B cell (primary cell): ENCODE measurements around the gene GABRR2. TPM values are rescaled to one million over a fixed set of nuclear protein-coding genes. Genes with fewer than 3 reads are reported as not detected.
A peak's percentile ranks its signal among the peaks of the same experiment; 100 is the strongest.

Experiments used
- ATAC-seq: fragments of 200-7000 bp; cut with Tn5 transposase; one replicate; pipeline ENCODE4 v1.10.0; 2021; ENCODE audit warnings: low read depth, mild to moderate bottlenecking, moderate number of reproducible peaks, moderate library complexity
- CTCF ChIA-PET: fragments of 350-600 bp; sonication (Branson Sonifier 250); formaldehyde crosslinking; loops from one replicate; lab custom pipeline; 2021; ENCODE audit warnings: antibody characterized with exemption, inconsistent platforms; lab: Charles Lee
- POLR2A ChIA-PET: fragments of 350-600 bp; sonication (Branson Sonifier 250); formaldehyde crosslinking; loops from one replicate; lab custom pipeline; 2021; ENCODE audit warnings: antibody characterized with exemption; lab: Charles Lee
- DNase-seq: peaks from one replicate; pipeline ENCODE4 v3.0.0; 2013
- H2AFZ ChIP-seq: 2 replicates; pipeline ENCODE4 v1.6.1; 2012; ENCODE audit warnings: mild to moderate bottlenecking, low read depth, low read length; ENCODE audit not compliant: insufficient read depth, poor library complexity, severe bottlenecking
- H3K27ac ChIP-seq, 2 donors: 1 replicate in 1 of 2; 2 replicates in 1 of 2; pipeline ENCODE4 v1.5.1; 2012 to 2013; ENCODE audit warnings: low read length in 2 of 2, mild to moderate bottlenecking in 2 of 2, moderate library complexity in 1 of 2
- H3K27me3 ChIP-seq, 4 experiments: fragments of 200-600 bp in 1 of 4; sonication (generic) in 1 of 4; replicated peaks in 1 of 4; 1 replicate in 2 of 4; 2 replicates in 2 of 4; pipeline versions ENCODE4 v1.6.1 to v1.7.0; 2013 to 2016; ENCODE audit warnings: low read length in 3 of 4, mild to moderate bottlenecking in 2 of 4, mixed read lengths in 1 of 4, moderate library complexity in 1 of 4; ENCODE audit not compliant: insufficient read depth in 4 of 4, control insufficient read depth in 3 of 4; ENCODE audit errors: control extremely low read depth in 1 of 4
- H3K36me3 ChIP-seq, 2 experiments: replicated peaks in 1 of 2; 1 replicate in 1 of 2; 2 replicates in 1 of 2; pipeline versions ENCODE4 v1.6.1 to v1.7.1; 2013; ENCODE audit warnings: low read length in 1 of 2; ENCODE audit not compliant: insufficient read depth in 2 of 2, control insufficient read depth in 1 of 2; ENCODE audit errors: control extremely low read depth in 1 of 2, extremely low read depth in 1 of 2
- H3K4me1 ChIP-seq, 2 donors: fragments of 200-600 bp in 1 of 2; sonication (generic) in 1 of 2; 1 replicate in 1 of 2; 2 replicates in 1 of 2; pipeline versions ENCODE4 v1.5.1 to v1.6.1; 2013 to 2017; ENCODE audit warnings: low read length in 2 of 2; ENCODE audit not compliant: control insufficient read depth in 2 of 2, insufficient read depth in 2 of 2
- H3K4me2 ChIP-seq: replicated peaks from 2 replicates; pipeline ENCODE3; 2012; ENCODE audit warnings: mild to moderate bottlenecking, low read depth, low read length; ENCODE audit not compliant: poor library complexity, severe bottlenecking
- H3K4me3 ChIP-seq, 5 experiments: fragments of 200-600 bp in 1 of 5; sonication (generic) in 1 of 5; 1 replicate in 3 of 5; 2 replicates in 2 of 5; pipeline versions ENCODE4 v1.5.1 to v1.7.0; 2011 to 2016; ENCODE audit warnings: low read length in 4 of 5, mild to moderate bottlenecking in 4 of 5, low read depth in 2 of 5, control low read depth in 1 of 5, moderate library complexity in 1 of 5; ENCODE audit not compliant: insufficient read depth in 1 of 5; ENCODE audit errors: control extremely low read depth in 1 of 5, extremely low read depth in 1 of 5
- H3K79me2 ChIP-seq: fragments of 200-600 bp; sonication (generic); one replicate; pipeline ENCODE4 v1.6.0; 2016; ENCODE audit warnings: low read length; ENCODE audit not compliant: control insufficient read depth, insufficient read depth
- H3K9ac ChIP-seq: fragments of 200-600 bp; sonication (generic); 2 replicates; pipeline ENCODE4 v1.6.1; 2017; ENCODE audit warnings: mild to moderate bottlenecking, low read length, moderate library complexity
- H3K9me3 ChIP-seq, 3 donors: one replicate each; pipeline versions ENCODE4 v1.6.1 to v1.7.1; 2013; ENCODE audit warnings: low read length in 2 of 3; ENCODE audit not compliant: control insufficient read depth in 2 of 3, insufficient read depth in 1 of 3; ENCODE audit errors: control extremely low read depth in 1 of 3
- H4K20me1 ChIP-seq: 2 replicates; pipeline ENCODE4 v1.6.0; 2012; ENCODE audit warnings: mild to moderate bottlenecking, low read length; ENCODE audit not compliant: insufficient read depth, control insufficient read depth, poor library complexity, severe bottlenecking
- H3K27ac Mint-ChIP-seq: one replicate; pipeline ENCODE4 v1.8.0; 2021; ENCODE audit warnings: mixed read lengths
- H3K27me3 Mint-ChIP-seq: one replicate; pipeline ENCODE4 v1.8.0; 2021; ENCODE audit warnings: mixed read lengths
- H3K4me1 Mint-ChIP-seq: one replicate; pipeline ENCODE4 v1.8.0; 2021; ENCODE audit warnings: mixed read lengths
- H3K4me3 Mint-ChIP-seq: one replicate; pipeline ENCODE4 v1.8.0; 2021; ENCODE audit warnings: mixed read lengths
- H3K9me3 Mint-ChIP-seq: one replicate; pipeline ENCODE4 v1.8.0; 2022; ENCODE audit warnings: mixed read lengths; ENCODE audit not compliant: insufficient read depth
- EZH2 ChIP-seq: IDR thresholded peaks from 2 replicates; pipeline ENCODE4 v1.6.1; 2012; ENCODE audit warnings: borderline replicate concordance, low read depth, mild to moderate bottlenecking, moderate library complexity, low read length; ENCODE audit not compliant: insufficient read depth, poor library complexity, severe bottlenecking
- WGBS: methylation state at CpG from one replicate; pipeline ENCODE4 v1.1.5; 2013; ENCODE audit warnings: missing lambda C conversion rate; ENCODE audit not compliant: insufficient coverage; 5-methylcytosine and 5-hydroxymethylcytosine counted together
- intact Hi-C: fragments of 100-400 bp; cut with micrococcal nuclease; formaldehyde crosslinking; loops from one replicate; pipeline ENCODE4 v1.10.0; 2022
- polyA plus RNA-seq: library from polyadenylated mRNA; depleted of rRNA; stranded (reverse); fragments of >200 nt; gene quantifications from 2 replicates; pipeline ENCODE4 v1.2.3, GENCODE V29; 2012
- total RNA-seq, 2 donors: library from RNA; stranded (reverse); fragments of 120-200 nt in 1 of 2; gene quantifications; 1 replicate in 1 of 2; 2 replicates in 1 of 2; pipeline versions ENCODE4 v1.2.3 to v1.2.4, GENCODE V29; 2013 to 2022
- TF ChIP-seq, protein P1 (sequence below): fragments of 200-600 bp; IDR thresholded peaks from one replicate; pipeline ENCODE4 v1.8.0; 2022; ENCODE audit warnings: antibody characterized with exemption, mild to moderate bottlenecking

Gene GABRR2
- total and polyA plus RNA-seq, 2 donors (not counting 1 experiment from before 2014, with no cell fraction given), result 0.59 to 4.7 TPM

DNA sequence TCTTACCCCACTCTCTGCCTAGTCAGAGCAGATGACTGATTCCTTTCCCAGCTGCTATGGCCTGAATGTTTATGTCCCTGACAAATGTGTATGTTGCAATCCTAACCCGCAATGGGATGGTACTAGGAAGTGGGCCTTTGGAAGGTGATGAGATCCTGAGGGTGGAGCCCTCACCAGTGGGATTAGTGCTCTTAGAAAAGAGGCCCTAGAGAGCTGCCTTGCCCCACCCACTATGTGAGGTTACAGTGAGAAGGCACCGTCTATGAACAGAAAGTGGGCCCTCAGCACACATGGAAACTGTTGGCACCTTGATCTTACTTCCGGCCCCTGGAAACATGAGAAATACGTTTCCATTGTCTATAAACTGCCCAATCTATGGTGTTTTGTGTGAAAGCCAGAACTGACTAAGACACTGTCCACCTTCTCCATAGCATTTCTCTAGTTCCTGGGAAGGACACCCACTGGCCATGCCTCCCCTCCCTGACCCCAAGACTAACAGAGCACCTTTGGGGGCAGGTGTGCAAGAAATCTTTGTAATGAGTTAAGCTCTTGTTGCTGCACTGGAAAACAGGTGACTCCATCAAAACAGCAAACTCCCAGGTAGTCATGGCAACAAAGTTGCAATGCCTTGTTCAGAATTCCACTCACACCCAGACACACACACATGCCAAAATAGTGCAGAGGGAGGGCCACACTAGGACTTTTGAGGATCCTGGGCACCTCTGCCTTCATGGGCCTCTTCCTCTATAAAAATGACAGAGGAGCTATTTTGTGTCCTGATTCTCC is 16.2 kb downstream of the GABRR2 start:
- Histone ChIP-seq H3K27me3 (no peaks in the 10 kb centered on the region), H4K20me1 (no peaks in the 10 kb centered on the region), H2AFZ (no peak overlapping the region), H3K4me3 (no peak overlapping the region), H3K4me2 (no peak overlapping the region), H3K36me3 (no peaks in the 10 kb centered on the region), H3K27ac (no peak overlapping the region), H3K9ac (no peak overlapping the region), H3K4me1 (peaks cover 7 to 12% of the 10 kb centered on the region in 2 donors), H3K9me3 (no peaks in the 10 kb centered on the region), H3K79me2 (no peaks in the 10 kb centered on the region)
- CTCF ChIA-PET, result interaction anchor here (0.9 to 1.7 kb wide), 2 partner anchors 17 to 73 kb away, joined by 3 to 8 read pairs; no protein-coding TSS in a partner anchor
- DNase-seq (no peak), ATAC-seq (no peak)
- no peak for TF ChIP-seq EZH2
- TF ChIP-seq, protein P1, sequence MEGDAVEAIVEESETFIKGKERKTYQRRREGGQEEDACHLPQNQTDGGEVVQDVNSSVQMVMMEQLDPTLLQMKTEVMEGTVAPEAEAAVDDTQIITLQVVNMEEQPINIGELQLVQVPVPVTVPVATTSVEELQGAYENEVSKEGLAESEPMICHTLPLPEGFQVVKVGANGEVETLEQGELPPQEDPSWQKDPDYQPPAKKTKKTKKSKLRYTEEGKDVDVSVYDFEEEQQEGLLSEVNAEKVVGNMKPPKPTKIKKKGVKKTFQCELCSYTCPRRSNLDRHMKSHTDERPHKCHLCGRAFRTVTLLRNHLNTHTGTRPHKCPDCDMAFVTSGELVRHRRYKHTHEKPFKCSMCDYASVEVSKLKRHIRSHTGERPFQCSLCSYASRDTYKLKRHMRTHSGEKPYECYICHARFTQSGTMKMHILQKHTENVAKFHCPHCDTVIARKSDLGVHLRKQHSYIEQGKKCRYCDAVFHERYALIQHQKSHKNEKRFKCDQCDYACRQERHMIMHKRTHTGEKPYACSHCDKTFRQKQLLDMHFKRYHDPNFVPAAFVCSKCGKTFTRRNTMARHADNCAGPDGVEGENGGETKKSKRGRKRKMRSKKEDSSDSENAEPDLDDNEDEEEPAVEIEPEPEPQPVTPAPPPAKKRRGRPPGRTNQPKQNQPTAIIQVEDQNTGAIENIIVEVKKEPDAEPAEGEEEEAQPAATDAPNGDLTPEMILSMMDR, result no peak
- WGBS, result 90% methylated on average over 1 of the region's 4 CpGs
- intact Hi-C loops, result no loop called here
- POLR2A ChIA-PET, result no interaction called here
- no peaks in the 10 kb centered on the region for H3K9me3 Mint-ChIP-seq
- H3K27me3 Mint-ChIP-seq, result no peaks in the 10 kb centered on the region
- no peak overlapping the region for H3K27ac Mint-ChIP-seq
- no peak overlapping the region for H3K4me3 Mint-ChIP-seq
- H3K4me1 Mint-ChIP-seq, result peaks cover 17% of the 10 kb centered on the region

DNA sequence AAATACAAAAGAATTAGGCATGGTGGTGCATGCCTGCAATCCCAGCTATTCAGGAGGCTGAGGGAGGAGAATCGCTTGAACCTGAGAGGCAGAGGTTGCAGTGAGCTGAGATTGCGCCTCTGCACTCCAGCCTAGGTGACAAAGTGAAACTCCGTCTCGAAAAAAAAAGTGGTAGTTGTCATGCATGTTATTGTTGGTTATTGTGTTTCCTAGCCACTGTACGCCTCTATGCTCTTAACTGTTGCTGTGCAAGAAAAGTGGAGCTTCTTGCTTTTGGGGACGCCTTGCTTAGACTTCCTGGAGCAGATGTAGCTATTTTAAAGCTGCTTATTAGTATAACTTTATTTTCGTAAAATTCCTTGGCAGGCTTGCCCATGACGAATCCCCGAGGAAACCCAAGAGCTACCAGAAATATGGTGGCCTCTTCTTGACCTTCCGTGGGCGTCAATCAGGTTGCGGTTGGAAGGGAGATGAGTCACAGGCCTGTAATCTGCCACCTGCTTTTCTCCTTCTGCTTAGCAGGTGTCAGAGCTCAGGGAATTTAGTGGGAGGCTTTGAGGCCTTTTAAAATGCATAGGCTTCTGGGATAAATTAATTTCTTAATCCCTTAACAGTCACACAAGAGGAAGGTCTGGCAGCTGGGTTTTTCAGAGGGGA is 17.3 kb downstream of the GABRR2 start:
- H3K79me2 ChIP-seq, result no peaks in the 10 kb centered on the region
- no peaks in the 10 kb centered on the region for H3K9me3 ChIP-seq
- H2AFZ ChIP-seq, result no peak overlapping the region
- no peaks in the 10 kb centered on the region for H3K9me3 Mint-ChIP-seq
- H3K9ac ChIP-seq, result no peak overlapping the region
- peak; percentile 19 for DNase-seq
- intact Hi-C loops, result no loop called here
- no peaks in the 10 kb centered on the region for H3K27me3 ChIP-seq
- H3K27ac Mint-ChIP-seq, result no peak overlapping the region
- peaks cover 7 to 12% of the 10 kb centered on the region in 2 donors for H3K4me1 ChIP-seq
- peak overlapping the region in 1 of 5 experiments; percentile 12 for H3K4me3 ChIP-seq
- peak; percentile 73 for ATAC-seq
- ChIA-PET CTCF (interaction anchor here (1.0 kb wide), 1 partner anchor 74 kb away, joined by 4 read pairs; no protein-coding TSS in a partner anchor), POLR2A (interaction anchor here (0.5 kb wide), 1 partner anchor 300 kb away, joined by 4 read pairs; no protein-coding TSS in a partner anchor)
- H3K4me2 ChIP-seq, result peak overlapping the region; percentile 34
- H4K20me1 ChIP-seq, result no peaks in the 10 kb centered on the region
- peak overlapping the region; percentile 1 for H3K4me3 Mint-ChIP-seq
- H3K27ac ChIP-seq, result no peak overlapping the region
- WGBS, result 27% methylated on average over 5 of the region's 12 CpGs
- peaks cover 17% of the 10 kb centered on the region for H3K4me1 Mint-ChIP-seq
- H3K36me3 ChIP-seq, result no peaks in the 10 kb centered on the region
- TF ChIP-seq, protein P1, result no peak
- TF ChIP-seq EZH2, result no peak
- H3K27me3 Mint-ChIP-seq, result no peaks in the 10 kb centered on the region
